ENCODE data around the gene IGF2BP2. TPM values are rescaled to one million over a fixed set of nuclear protein-coding genes. Genes with fewer than 3 reads are reported as not detected.

IGF2BP2 gene
- total and polyA plus RNA-seq, 9 of the 15 experiments (the other 6 are each of a cell fraction or from before 2014, with no cell fraction given) = 3.2 to 59.6 (median 30.5) TPM

DNA sequence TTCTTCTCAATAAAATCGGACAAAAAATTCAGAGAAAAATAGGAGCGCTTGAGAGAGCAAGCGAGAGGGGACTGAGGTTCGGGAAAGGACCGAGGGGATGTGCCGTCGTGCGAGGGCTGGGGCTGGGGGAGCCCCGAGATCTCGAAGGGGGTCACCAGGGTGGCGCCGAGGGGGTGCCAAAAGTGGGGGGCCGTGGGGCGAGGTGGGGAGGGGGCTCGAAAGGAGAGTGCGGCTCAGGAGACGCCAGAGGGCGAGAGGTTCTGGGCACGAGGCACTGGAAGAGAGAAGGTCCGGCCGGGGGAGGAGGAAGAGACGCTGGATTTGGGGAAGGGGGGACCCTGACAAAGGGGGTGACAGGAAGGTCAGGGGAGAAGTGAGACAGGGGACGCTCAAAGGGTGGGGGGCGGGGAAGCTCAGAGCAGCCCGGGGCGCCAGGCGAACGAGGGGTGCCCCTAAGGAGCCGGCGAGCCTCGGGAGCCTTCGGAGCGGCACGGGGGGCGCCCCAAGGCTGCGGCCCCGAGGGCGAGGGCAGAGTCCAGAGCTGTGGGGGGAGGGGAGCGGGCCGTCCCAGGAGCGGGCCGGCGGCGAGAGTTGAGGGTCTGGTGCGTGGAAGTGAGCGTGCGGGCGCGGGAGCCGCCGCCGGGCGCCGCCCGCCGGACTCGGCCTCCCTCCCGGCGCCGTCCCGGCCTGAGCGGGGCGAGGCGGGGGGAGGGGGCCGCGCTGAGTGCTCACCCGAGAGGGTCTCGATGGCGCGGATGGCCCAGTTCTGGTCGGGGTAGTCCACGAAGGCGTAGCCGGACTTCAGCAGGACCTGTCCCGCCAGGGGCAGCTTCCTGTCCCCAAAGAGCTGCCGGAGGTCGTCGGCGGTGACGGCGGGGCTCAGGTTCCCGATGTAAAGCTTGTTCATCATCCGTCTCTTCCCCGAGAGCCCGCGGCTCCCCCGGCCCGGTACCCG is 514 bp downstream of the IGF2BP2 start (continued):
- TF ChIP-seq NCOA1 (IDR thresholded peaks at IDR 0.05; ENCODE audit: low read depth) = no peak
- TF ChIP-seq FOXK2 (conservative IDR thresholded peaks at IDR 0.05 in 1 of 2, IDR thresholded peaks at IDR 0.05 in 1 of 2; ENCODE audit: low read depth in 2 of 2) = no peak
- TF ChIP-seq ARNT (IDR thresholded peaks at IDR 0.05) = no peak
- no peak for TF ChIP-seq ZNF696 (CRISPR knock-in tag; conservative IDR thresholded peaks at IDR 0.05)
- no peak for TF ChIP-seq GATAD2A (IDR thresholded peaks at IDR 0.05)
- peak; percentile 55 for TF ChIP-seq RBFOX2 (IDR thresholded peaks at IDR 0.05; ENCODE audit: low read depth, low read length)
- no peak; a peak in 1 of 4 replicates for TF ChIP-seq NRF1 (conservative IDR thresholded peaks at IDR 0.05 in 1 of 2, IDR thresholded peaks at IDR 0.05 in 1 of 2)
- no peak; the same call in 1 of the 2 replicates for TF ChIP-seq ZFX (CRISPR knock-in tag; IDR thresholded peaks at IDR 0.05)
- TF ChIP-seq, protein P1, sequence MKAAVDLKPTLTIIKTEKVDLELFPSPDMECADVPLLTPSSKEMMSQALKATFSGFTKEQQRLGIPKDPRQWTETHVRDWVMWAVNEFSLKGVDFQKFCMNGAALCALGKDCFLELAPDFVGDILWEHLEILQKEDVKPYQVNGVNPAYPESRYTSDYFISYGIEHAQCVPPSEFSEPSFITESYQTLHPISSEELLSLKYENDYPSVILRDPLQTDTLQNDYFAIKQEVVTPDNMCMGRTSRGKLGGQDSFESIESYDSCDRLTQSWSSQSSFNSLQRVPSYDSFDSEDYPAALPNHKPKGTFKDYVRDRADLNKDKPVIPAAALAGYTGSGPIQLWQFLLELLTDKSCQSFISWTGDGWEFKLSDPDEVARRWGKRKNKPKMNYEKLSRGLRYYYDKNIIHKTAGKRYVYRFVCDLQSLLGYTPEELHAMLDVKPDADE (conservative IDR thresholded peaks at IDR 0.05; ENCODE audit: control insufficient read depth, low read depth, low read length) = no peak; the same call in 1 of the 2 replicates
- no peak; a peak in 1 of 4 replicates for TF ChIP-seq TBL1XR1 (IDR thresholded peaks at IDR 0.05; ENCODE audit: low read length in 2 of 2)
